ENCODE measurements around the gene ZDHHC17.

Gene ZDHHC17

GRCh38 chr12:76715332-76715731 is 48.6 kb upstream of the ZDHHC17 start:
- Histone ChIP-seq H3K27ac (ENCODE audit: low read length) (no peak overlapping the region), H3F3A (ENCODE audit: insufficient read depth, low read length) (no peaks in the 10 kb centered on the region), H3K27me3 (replicated peaks; ENCODE audit: insufficient read depth, low read length) (no peaks in the 10 kb centered on the region), H3K9me3 (replicated peaks; ENCODE audit: insufficient read depth, low read length) (no peaks in the 10 kb centered on the region), H3K4me3 (ENCODE audit: low read length) (no peak overlapping the region), H3K4me2 (ENCODE audit: low read depth, low read length) (no peak overlapping the region), H3K9me2 (replicated peaks; ENCODE audit: insufficient read depth, low read length) (no peaks in the 10 kb centered on the region), H3K4me1 (ENCODE audit: low read length) (no peaks in the 10 kb centered on the region), H4K20me1 (ENCODE audit: insufficient read depth, low read length) (no peaks in the 10 kb centered on the region), H2AFZ (ENCODE audit: low read length) (no peak overlapping the region), H3K79me2 (ENCODE audit: low read length) (no peaks in the 10 kb centered on the region), H3K36me3 (replicated peaks; ENCODE audit: insufficient read depth, low read length) (no peaks in the 10 kb centered on the region), H3K9ac (ENCODE audit: low read length) (no peak overlapping the region)
- TF ChIP-seq CTCF (IDR thresholded peaks at IDR 0.05; ENCODE audit: low read length): no peak
- no peak for DNase-seq

GRCh38 chr12:76717314-76717713 is 46.6 kb upstream of the ZDHHC17 start:
- no peak for DNase-seq
- Histone ChIP-seq H3K4me1 (ENCODE audit: low read length) (no peaks in the 10 kb centered on the region), H3K9ac (ENCODE audit: low read length) (no peak overlapping the region), H3K9me2 (replicated peaks; ENCODE audit: insufficient read depth, low read length) (no peaks in the 10 kb centered on the region), H3K27me3 (replicated peaks; ENCODE audit: insufficient read depth, low read length) (no peaks in the 10 kb centered on the region), H3K36me3 (replicated peaks; ENCODE audit: insufficient read depth, low read length) (no peaks in the 10 kb centered on the region), H3K9me3 (replicated peaks; ENCODE audit: insufficient read depth, low read length) (no peaks in the 10 kb centered on the region), H3K4me2 (ENCODE audit: low read depth, low read length) (no peak overlapping the region), H3K4me3 (ENCODE audit: low read length) (no peak overlapping the region), H4K20me1 (ENCODE audit: insufficient read depth, low read length) (no peaks in the 10 kb centered on the region), H2AFZ (ENCODE audit: low read length) (no peak overlapping the region), H3K27ac (ENCODE audit: low read length) (no peak overlapping the region), H3K79me2 (ENCODE audit: low read length) (no peaks in the 10 kb centered on the region), H3F3A (ENCODE audit: insufficient read depth, low read length) (no peaks in the 10 kb centered on the region)
- TF ChIP-seq CTCF (IDR thresholded peaks at IDR 0.05; ENCODE audit: low read length) (no peak), EZH2 (optimal IDR thresholded peaks at IDR 0.05; ENCODE audit: low read depth, low read length) (no peak), EZH2phosphoT487 (IDR thresholded peaks at IDR 0.05; ENCODE audit: low read length) (no peak)

GRCh38 chr12:76719171-76720041 is 44.5 kb upstream of the ZDHHC17 start:
- no peak overlapping the region for H3K4me3 ChIP-seq (ENCODE audit: low read length)
- no peak for DNase-seq
- no peaks in the 10 kb centered on the region for H3F3A ChIP-seq (ENCODE audit: insufficient read depth, low read length)
- no peak for TF ChIP-seq EZH2phosphoT487 (IDR thresholded peaks at IDR 0.05; ENCODE audit: low read length)
- TF ChIP-seq EZH2 (optimal IDR thresholded peaks at IDR 0.05; ENCODE audit: low read depth, low read length): no peak
- TF ChIP-seq CTCF (IDR thresholded peaks at IDR 0.05; ENCODE audit: low read length): no peak
- no peak overlapping the region for H2AFZ ChIP-seq (ENCODE audit: low read length)
- no peaks in the 10 kb centered on the region for H3K4me1 ChIP-seq (ENCODE audit: low read length)
- H3K27ac ChIP-seq (ENCODE audit: low read length): no peak overlapping the region
- no peaks in the 10 kb centered on the region for H3K9me2 ChIP-seq (replicated peaks; ENCODE audit: insufficient read depth, low read length)
- no peaks in the 10 kb centered on the region for H3K79me2 ChIP-seq (ENCODE audit: low read length)
- H4K20me1 ChIP-seq (ENCODE audit: insufficient read depth, low read length): no peaks in the 10 kb centered on the region
- H3K27me3 ChIP-seq (replicated peaks; ENCODE audit: insufficient read depth, low read length): no peaks in the 10 kb centered on the region
- no peaks in the 10 kb centered on the region for H3K9me3 ChIP-seq (replicated peaks; ENCODE audit: insufficient read depth, low read length)
- H3K36me3 ChIP-seq (replicated peaks; ENCODE audit: insufficient read depth, low read length): no peaks in the 10 kb centered on the region
- H3K4me2 ChIP-seq (ENCODE audit: low read depth, low read length): no peak overlapping the region
- no peak overlapping the region for H3K9ac ChIP-seq (ENCODE audit: low read length)
